Mesothelial cell of epicardium (in vitro differentiated cells): ENCODE data around the gene ANKMY1. TPM values are rescaled to one million over a fixed set of nuclear protein-coding genes. Genes with fewer than 3 reads are reported as not detected.
A peak's percentile ranks its signal among the peaks of the same experiment; 100 is the strongest.

ENCODE experiments used
- DNase-seq, 2 experiments: peaks; one replicate each; pipeline ENCODE4 v3.0.0; 2021; ENCODE audit warnings: low spot score in 2 of 2; ENCODE audit not compliant: unreplicated experiment in 2 of 2
- H3K27ac Mint-ChIP-seq: 2 replicates; pipeline ENCODE4 v1.8.0; 2021; ENCODE audit warnings: mixed read lengths
- H3K27me3 Mint-ChIP-seq: 2 replicates; pipeline ENCODE4 v1.8.0; 2021; ENCODE audit warnings: low read depth, mixed read lengths
- H3K36me3 Mint-ChIP-seq: 2 replicates; pipeline ENCODE4 v1.8.0; 2021; ENCODE audit warnings: mixed read lengths
- H3K4me1 Mint-ChIP-seq: 2 replicates; pipeline ENCODE4 v1.8.0; 2021; ENCODE audit warnings: mixed read lengths
- H3K4me3 Mint-ChIP-seq: 2 replicates; pipeline ENCODE4 v1.8.0; 2021; ENCODE audit warnings: mild to moderate bottlenecking, moderate library complexity, mixed read lengths
- H3K9me3 Mint-ChIP-seq: 2 replicates; pipeline ENCODE4 v1.8.0; 2021; ENCODE audit warnings: mixed read lengths
- total RNA-seq: library from RNA; stranded (reverse); gene quantifications from 3 replicates; pipeline ENCODE4 v1.2.1, GENCODE V29; 2021
- TF ChIP-seq, protein P1 (sequence below): fragments of 200-600 bp; sonication (generic); IDR thresholded peaks from one replicate; pipeline ENCODE4 v1.5.0; 2021; ENCODE audit warnings: antibody characterized with exemption; ENCODE audit not compliant: unreplicated experiment

Gene ANKMY1
- total RNA-seq, 1 donor from 2014 or later = 29.8 TPM

DNA sequence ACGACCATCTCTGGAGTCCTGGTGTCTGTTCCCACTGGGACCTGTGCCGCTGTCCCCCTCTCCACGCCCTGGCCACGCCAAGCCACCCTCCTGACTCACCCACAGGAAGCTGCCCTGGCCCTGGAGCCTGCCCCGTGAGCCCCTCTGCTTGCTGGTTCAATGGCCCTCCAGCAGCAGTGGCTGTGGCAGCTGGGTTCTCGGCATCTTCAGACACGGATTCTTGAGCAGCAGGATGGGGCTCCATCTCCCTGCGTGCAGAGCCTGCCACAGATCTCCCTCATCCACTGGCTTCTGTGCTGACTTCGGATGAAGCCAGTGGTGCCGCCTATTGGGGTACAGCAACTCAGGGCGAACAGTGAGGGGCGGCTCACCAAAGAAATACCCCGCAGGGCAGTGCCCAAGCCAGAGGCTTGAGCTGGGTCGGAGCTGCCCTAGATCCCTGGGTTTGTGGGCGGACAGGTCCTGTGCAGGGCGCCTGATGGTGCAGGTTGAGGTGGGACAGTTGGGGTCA lies 42.7 kb upstream of the ANKMY1 start:
- Mint-ChIP-seq H3K36me3 (no peaks in the 10 kb centered on the region), H3K27me3 (no peaks in the 10 kb centered on the region), H3K9me3 (no peaks in the 10 kb centered on the region), H3K27ac (no peak overlapping the region), H3K4me1 (peaks cover 5% of the 10 kb centered on the region), H3K4me3 (no peak overlapping the region)
- DNase-seq = peak in 1 of 2 experiments; percentile 11
- TF ChIP-seq, protein P1, sequence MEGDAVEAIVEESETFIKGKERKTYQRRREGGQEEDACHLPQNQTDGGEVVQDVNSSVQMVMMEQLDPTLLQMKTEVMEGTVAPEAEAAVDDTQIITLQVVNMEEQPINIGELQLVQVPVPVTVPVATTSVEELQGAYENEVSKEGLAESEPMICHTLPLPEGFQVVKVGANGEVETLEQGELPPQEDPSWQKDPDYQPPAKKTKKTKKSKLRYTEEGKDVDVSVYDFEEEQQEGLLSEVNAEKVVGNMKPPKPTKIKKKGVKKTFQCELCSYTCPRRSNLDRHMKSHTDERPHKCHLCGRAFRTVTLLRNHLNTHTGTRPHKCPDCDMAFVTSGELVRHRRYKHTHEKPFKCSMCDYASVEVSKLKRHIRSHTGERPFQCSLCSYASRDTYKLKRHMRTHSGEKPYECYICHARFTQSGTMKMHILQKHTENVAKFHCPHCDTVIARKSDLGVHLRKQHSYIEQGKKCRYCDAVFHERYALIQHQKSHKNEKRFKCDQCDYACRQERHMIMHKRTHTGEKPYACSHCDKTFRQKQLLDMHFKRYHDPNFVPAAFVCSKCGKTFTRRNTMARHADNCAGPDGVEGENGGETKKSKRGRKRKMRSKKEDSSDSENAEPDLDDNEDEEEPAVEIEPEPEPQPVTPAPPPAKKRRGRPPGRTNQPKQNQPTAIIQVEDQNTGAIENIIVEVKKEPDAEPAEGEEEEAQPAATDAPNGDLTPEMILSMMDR = no peak

DNA sequence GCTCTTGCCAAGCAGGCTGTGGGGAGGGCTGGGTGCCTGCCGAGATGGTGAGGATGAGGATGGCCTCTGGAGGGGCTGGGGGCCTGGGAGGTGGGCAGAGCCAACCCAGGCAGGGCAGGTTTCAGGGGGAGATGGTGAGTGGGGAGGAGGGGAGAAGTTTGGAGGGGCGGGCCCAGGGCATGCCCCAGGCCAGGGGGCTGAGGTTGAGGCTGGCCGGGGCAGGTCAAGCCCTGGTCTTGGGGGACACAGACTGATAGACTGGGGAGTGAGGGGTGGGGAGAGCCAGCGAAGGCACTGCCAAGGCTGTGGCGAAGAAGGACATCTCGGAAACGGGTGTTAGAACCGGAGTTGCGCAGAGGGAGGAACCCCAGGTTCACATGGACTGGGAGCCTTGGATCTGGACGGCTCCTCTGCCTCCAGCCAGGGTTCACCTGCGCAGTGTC lies 41.4 kb upstream of the ANKMY1 start:
- H3K9me3 Mint-ChIP-seq = no peaks in the 10 kb centered on the region
- no peak for DNase-seq
- no peaks in the 10 kb centered on the region for H3K27me3 Mint-ChIP-seq
- no peaks in the 10 kb centered on the region for H3K36me3 Mint-ChIP-seq
- TF ChIP-seq, protein P1 = no peak
- H3K4me3 Mint-ChIP-seq = no peak overlapping the region
- H3K4me1 Mint-ChIP-seq = no peaks in the 10 kb centered on the region
- no peak overlapping the region for H3K27ac Mint-ChIP-seq

DNA sequence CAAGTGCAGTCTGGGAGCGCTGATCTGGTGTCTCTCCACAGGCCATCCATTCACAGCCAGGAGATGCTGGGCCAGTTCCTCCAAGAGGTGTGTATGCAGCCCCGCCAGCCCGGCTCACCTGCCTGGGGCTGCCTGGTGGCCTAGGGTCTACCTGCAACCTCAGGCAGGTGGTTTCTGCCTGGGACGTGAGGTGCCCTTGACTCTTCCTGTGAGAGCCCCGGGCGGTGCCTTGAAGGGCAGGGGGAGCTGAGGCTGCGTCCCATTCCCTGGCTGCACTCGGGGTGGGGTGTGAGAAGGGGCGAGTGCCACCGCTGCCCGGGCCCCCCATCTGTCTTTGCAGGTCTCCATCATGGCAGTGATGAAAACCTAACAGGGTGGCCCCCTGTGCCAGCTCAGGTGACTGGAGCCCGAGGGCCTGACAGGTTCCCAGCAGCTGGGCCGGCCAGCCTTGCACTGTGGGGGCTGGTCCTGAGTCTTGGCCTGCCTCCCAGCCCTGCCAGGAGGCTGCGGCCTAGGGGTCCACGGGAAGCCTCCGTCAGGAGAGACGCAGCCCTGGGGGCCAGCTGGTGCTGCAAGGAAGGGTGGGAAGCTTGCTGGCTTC lies 40.6 kb upstream of the ANKMY1 start:
- H3K4me1 Mint-ChIP-seq = no peaks in the 10 kb centered on the region
- no peaks in the 10 kb centered on the region for H3K9me3 Mint-ChIP-seq
- no peak overlapping the region for H3K27ac Mint-ChIP-seq
- TF ChIP-seq, protein P1 = no peak
- peak in 1 of 2 experiments; percentile 16 for DNase-seq
- H3K4me3 Mint-ChIP-seq = no peak overlapping the region
- H3K36me3 Mint-ChIP-seq = no peaks in the 10 kb centered on the region
- no peaks in the 10 kb centered on the region for H3K27me3 Mint-ChIP-seq

DNA sequence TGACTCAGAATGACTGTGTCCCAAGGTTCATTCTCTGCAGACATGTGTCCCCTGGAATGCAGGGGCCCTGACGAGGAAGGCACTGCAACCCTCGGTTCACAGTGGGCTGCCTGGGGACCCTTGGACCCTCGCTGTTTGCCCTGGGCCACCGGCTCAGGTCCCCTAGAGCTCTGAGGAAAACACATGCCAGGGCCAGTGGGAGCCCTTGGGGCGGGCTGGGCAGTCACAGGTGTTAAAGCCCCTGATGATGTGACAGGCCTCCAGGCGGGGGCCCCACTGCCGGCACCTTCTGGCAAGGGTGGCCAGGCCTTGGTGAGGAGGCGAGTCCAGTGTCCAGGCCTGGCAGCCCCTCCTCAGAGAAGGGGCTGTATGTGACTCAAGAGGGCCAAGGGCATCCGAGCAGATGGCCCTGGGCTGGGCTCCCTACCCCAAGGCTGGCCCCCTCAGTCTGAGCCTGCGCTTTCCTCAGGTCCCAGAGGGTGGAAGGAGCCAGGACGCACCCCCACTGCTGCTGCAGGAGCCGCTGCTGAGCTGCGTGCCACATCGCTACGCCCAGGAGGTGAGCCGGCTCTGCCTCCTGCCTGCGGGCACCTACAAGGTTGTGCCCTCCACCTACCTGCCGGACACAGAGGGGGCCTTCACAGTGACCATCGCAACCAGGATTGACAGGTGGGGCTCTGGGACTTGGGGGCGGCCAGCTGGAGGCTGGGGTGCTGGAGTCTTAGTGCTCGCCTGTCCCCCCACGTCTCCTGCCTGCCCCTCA lies 39.8 kb upstream of the ANKMY1 start:
- no peaks in the 10 kb centered on the region for H3K9me3 Mint-ChIP-seq
- no peak overlapping the region for H3K4me3 Mint-ChIP-seq
- no peak overlapping the region for H3K27ac Mint-ChIP-seq
- DNase-seq = no peak
- no peaks in the 10 kb centered on the region for H3K4me1 Mint-ChIP-seq
- H3K27me3 Mint-ChIP-seq = no peaks in the 10 kb centered on the region
- TF ChIP-seq, protein P1 = no peak
- H3K36me3 Mint-ChIP-seq = no peaks in the 10 kb centered on the region

DNA sequence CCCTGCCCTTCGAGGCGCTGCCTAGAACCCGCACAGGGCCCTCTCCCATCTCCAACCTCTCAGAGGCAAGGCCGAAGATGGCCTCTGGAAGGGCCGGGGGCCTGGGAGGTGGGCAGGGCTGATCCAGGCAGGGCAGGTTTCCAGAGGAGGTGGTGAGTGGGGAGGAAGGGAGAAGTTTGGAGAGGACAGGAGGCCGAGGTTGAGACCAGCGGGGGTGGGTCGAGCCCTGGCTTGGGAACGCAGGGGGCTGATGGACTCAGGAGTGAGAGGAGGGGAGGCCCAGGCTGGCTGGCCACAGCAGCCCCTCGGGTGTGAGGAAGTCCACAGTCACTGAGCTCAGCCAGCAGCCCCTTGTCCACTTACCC lies 39.2 kb upstream of the ANKMY1 start:
- Mint-ChIP-seq H3K27ac (no peak overlapping the region), H3K36me3 (no peaks in the 10 kb centered on the region), H3K9me3 (no peaks in the 10 kb centered on the region), H3K4me1 (no peaks in the 10 kb centered on the region), H3K4me3 (no peak overlapping the region), H3K27me3 (no peaks in the 10 kb centered on the region)
- DNase-seq = peak in 1 of 2 experiments; percentile 14
- TF ChIP-seq, protein P1 = no peak
